Colonic mucosa (tissue), 4 donors: Measurements from ENCODE around the gene STUB1. TPM values are rescaled to one million over a fixed set of nuclear protein-coding genes. Genes with fewer than 3 reads are reported as not detected.
"Not testable (repeated sequence)": the region's sequence is repeated elsewhere in the genome, so short reads cannot be mapped to it uniquely, and the experiment has no call there.

Experiments
- DNase-seq: peaks from one replicate; pipeline ENCODE4 v3.0.0-alpha.2; 2020
- H3K27ac ChIP-seq: fragments of 200-600 bp; one replicate; pipeline ENCODE4 v1.8.0; 2021
- H3K27me3 ChIP-seq: fragments of 200-600 bp; one replicate; pipeline ENCODE4 v1.8.0; 2021
- H3K36me3 ChIP-seq: fragments of 200-600 bp; one replicate; pipeline ENCODE4 v1.8.0; 2021
- H3K4me1 ChIP-seq: fragments of 200-600 bp; one replicate; pipeline ENCODE4 v1.8.0; 2021; ENCODE audit warnings: mild to moderate bottlenecking
- H3K4me3 ChIP-seq: fragments of 200-600 bp; one replicate; pipeline ENCODE4 v1.8.0; 2021
- H3K9ac ChIP-seq, 2 donors: one replicate each; pipeline ENCODE4 v1.7.0; 2013; ENCODE audit warnings: control low read depth in 2 of 2, low read depth in 2 of 2, low read length in 2 of 2
- H3K9me3 ChIP-seq: fragments of 200-600 bp; one replicate; pipeline ENCODE4 v1.8.0; 2021
- intact Hi-C: fragments of 100-400 bp; cut with DNase I; formaldehyde crosslinking; loops from one replicate; pipeline ENCODE4 v1.14.1; 2022
- total RNA-seq, 2 donors: library from RNA; stranded (reverse); fragmentation: NEBNext Ultra II Directional in 1 of 2; extraction: Animal tissue kit (Norgen Biotek cat#: 25700) in 1 of 2; gene quantifications; one replicate each; pipeline ENCODE4 v1.2.1, GENCODE V29; 2021
- TF ChIP-seq, protein P1 (sequence below): fragments of 200-600 bp; IDR thresholded peaks from one replicate; pipeline ENCODE4 v1.8.0; 2022; ENCODE audit warnings: antibody characterized with exemption, mild to moderate bottlenecking
- donor health status: healthy.
- donor health status: DM: no; HTN: no; CAD: no.
- donor health status: DM: no; HTN: no; CAD: no.

The STUB1 gene
- total RNA-seq, 2 donors from 2014 or later = 96.7 to 159 TPM

DNA sequence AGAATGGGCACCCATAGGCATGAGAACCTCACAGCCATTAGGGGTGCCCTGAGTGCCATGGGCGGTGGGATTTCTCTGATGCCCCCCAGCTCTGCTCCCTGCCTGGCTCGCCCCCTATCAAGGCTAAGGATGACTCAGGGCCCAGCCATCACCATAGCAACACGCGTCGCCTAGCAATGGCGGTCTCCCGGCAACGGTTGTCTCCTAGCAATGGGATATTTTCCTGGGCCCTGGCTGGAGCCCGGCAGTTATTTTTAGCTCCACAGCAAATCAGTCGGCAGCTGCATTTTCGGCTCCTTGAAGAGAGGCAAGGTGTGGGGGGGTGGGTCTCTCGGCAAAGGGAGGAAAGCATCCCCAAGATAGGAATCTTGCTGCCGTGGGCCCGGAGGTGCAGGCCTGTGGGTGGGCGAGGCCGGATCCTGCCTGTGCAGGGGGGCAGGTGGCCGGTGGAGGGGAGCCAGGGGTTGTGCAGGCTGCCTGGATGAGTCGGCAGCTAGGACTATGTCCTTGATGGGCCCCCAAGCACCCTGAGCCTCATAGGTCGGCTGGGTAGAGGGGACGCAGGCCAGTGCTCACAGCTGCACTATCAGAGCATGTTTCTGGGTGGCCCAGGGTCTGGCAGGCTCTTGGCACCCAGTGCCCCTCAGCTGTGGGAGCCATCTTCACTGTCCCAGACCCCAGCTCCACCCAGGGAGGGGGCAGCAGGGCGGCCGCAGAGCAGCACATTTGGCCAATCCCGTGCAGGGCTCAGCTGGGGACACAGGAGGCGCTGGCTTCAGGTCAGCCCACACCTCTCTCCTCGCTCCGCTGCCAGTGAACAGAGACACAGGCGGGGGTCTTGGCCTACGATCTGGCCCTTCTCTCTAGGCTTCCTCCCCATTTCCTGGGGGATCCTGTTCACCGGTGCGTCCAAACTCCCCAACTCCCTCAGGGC is 29.6 kb downstream of the STUB1 start:
- peaks cover 43% of the 10 kb centered on the region for H3K27me3 ChIP-seq
- H3K27ac ChIP-seq = no peak overlapping the region
- intact Hi-C loops = loop anchor here (5.0 kb wide), 1 partner anchor 347 kb away; no protein-coding TSS in a partner anchor
- no peak overlapping the region for H3K4me3 ChIP-seq
- H3K9me3 ChIP-seq = no peaks in the 10 kb centered on the region
- TF ChIP-seq, protein P1, sequence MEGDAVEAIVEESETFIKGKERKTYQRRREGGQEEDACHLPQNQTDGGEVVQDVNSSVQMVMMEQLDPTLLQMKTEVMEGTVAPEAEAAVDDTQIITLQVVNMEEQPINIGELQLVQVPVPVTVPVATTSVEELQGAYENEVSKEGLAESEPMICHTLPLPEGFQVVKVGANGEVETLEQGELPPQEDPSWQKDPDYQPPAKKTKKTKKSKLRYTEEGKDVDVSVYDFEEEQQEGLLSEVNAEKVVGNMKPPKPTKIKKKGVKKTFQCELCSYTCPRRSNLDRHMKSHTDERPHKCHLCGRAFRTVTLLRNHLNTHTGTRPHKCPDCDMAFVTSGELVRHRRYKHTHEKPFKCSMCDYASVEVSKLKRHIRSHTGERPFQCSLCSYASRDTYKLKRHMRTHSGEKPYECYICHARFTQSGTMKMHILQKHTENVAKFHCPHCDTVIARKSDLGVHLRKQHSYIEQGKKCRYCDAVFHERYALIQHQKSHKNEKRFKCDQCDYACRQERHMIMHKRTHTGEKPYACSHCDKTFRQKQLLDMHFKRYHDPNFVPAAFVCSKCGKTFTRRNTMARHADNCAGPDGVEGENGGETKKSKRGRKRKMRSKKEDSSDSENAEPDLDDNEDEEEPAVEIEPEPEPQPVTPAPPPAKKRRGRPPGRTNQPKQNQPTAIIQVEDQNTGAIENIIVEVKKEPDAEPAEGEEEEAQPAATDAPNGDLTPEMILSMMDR = no peak
- peaks cover 5% of the 10 kb centered on the region for H3K4me1 ChIP-seq
- H3K36me3 ChIP-seq = no peaks in the 10 kb centered on the region
- DNase-seq = no peak
- no peak overlapping the region for H3K9ac ChIP-seq

DNA sequence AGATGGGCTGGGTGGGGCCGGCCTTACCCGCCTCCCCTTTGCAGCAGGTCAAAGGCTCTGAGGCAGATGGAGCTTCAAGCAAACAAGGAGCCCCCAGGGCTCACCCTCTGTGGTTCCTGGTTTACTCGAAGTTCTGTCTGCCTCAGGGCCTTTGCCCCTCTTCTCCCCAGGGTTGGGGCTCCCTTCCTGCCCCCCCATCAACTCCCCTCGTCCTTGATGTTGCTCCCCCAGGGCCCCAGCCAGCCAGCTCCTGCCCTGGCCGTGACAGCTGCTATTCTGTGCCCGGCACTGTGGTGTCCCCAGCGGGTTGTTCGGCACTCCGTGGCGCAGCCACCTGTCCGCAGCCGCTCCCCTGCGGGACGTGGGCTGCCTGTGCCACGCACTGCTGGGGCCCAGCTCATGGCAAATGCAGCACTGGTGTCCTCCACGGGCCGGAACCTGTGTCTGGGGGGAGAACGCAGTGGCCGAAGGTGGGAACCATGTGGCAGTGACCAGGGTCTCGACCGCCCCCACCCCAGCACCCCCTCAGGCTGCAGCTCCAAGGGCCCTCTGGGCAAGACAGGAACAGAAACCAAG is 30.4 kb downstream of the STUB1 start:
- no peak for DNase-seq
- TF ChIP-seq, protein P1 = no peak
- H3K36me3 ChIP-seq = no peaks in the 10 kb centered on the region
- no peak overlapping the region for H3K4me3 ChIP-seq
- H3K27ac ChIP-seq = no peak overlapping the region
- intact Hi-C loops = loop anchor here (5.0 kb wide), 1 partner anchor 347 kb away; no protein-coding TSS in a partner anchor
- no peaks in the 10 kb centered on the region for H3K9me3 ChIP-seq
- H3K4me1 ChIP-seq = peaks cover 5% of the 10 kb centered on the region
- no peak overlapping the region for H3K9ac ChIP-seq
- H3K27me3 ChIP-seq = peaks cover 37% of the 10 kb centered on the region

DNA sequence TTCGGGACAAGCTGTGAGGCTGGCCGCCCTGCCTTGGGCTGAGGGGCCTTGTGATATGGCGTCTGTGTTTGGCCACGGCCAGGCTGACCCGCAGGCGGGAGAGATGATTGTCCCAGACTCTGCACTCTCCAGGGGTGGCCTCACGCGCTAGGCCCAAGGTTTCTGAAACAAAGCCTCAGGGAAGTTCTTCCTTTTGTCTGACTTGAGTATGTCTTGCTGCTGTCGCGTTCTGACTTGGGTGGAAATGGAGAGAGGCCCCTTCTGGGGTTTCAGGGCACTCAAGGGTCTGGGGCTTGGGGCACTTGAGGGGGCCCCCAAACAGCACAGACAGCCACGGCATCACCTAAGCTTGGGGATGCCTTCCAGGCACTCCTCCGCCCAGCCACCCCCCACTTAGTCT is 30.9 kb downstream of the STUB1 start:
- TF ChIP-seq, protein P1 = no peak
- intact Hi-C loops = loop anchor here (5.0 kb wide), 1 partner anchor 346 kb away; no protein-coding TSS in a partner anchor
- H3K4me3 ChIP-seq = no peak overlapping the region
- H3K36me3 ChIP-seq = no peaks in the 10 kb centered on the region
- H3K9me3 ChIP-seq = no peaks in the 10 kb centered on the region
- peaks cover 9% of the 10 kb centered on the region for H3K4me1 ChIP-seq
- H3K9ac ChIP-seq = no peak overlapping the region
- H3K27ac ChIP-seq = no peak overlapping the region
- no peak for DNase-seq
- peaks cover 35% of the 10 kb centered on the region for H3K27me3 ChIP-seq

DNA sequence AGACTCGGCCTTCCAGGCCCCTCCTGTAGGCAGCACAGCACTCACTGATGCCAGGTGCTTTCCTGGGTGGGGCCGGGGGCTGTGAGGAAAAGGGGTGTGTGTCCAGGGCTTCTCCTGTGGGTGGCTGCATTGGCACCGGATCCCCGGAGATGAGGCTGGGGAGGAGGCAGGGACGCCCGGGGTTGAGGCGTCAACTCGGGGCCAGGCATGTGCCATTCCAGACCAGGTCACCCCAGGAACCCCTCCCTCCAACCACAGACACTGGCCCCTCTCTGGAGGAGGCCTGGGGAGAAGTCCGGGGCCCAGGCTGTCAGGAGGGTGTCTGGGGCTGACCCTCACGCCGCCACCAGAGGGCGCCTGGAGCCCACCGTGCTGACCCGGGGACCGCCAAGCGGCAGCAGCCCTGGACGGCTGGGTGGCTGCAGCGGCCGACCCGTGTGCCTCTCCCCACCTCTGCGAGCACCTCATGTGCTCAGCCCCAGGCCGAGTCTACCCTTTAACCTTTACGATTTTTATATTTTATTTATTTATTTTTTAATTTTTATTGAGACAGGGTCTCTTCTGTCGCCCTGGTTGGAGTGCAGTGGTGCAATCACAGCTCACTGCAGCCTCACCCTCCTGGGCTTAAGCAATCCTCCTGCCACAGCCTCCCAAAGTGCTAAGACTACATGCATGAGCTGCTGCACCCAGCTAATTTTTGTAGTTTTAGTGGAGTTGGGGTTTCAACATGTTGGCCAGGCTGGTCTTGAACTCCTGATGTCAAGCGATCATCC is 31.5 kb downstream of the STUB1 start:
- Histone ChIP-seq H3K9me3 (no peaks in the 10 kb centered on the region), H3K9ac (no peak overlapping the region), H3K27me3 (peaks cover 29% of the 10 kb centered on the region), H3K4me3 (no peak overlapping the region), H3K27ac (no peak overlapping the region), H3K36me3 (no peaks in the 10 kb centered on the region), H3K4me1 (peaks cover 12% of the 10 kb centered on the region)
- peak; percentile 79 for DNase-seq
- TF ChIP-seq, protein P1 = peak; percentile 99
- intact Hi-C loops = loop anchor here (2.0 to 5.0 kb wide), 2 partner anchors 75 to 346 kb away; no protein-coding TSS in a partner anchor

DNA sequence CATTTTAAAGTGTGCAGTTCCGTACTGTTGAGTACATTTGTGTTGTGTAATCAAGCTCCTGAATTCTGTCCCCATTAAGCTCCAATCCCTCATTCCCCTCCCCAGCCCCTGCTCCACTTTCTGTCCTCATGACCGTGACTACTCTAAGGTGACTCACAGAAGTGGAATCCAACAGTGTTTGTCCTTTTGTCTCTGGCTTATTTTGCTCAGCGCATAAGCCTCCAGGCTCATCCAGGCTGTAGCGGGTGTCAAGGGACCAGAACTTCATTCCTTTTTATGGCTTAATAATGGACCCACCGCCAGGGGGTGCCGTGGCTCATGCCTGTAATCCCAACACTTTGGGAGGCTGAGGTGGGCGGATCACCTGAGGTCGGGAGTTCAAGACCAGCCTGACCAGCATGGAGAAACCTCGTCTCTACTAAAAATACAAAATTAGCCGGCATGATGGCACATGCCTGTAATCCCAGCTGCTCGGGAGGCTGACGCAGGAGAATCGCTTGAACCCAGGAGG is 32.6 kb downstream of the STUB1 start:
- H3K36me3 ChIP-seq, H3K27ac ChIP-seq, H3K9ac ChIP-seq, H3K4me3 ChIP-seq, H3K9me3 ChIP-seq: not testable (repeated sequence)
- Histone ChIP-seq H3K27me3 (peaks cover 23% of the 10 kb centered on the region), H3K4me1 (peaks cover 12% of the 10 kb centered on the region)
- DNase-seq = peak; percentile 55
- intact Hi-C loops = loop anchor here (2.0 to 5.0 kb wide), 2 partner anchors 74 to 345 kb away; no protein-coding TSS in a partner anchor
- TF ChIP-seq, protein P1 = peak; percentile 14
